Cerebellar cortex (tissue), 1 donor: ENCODE results near the gene HOXA10.
A peak's percentile ranks its signal among the peaks of the same experiment; 100 is the strongest.

ENCODE experiments used
- DNase-seq: peaks from one replicate; pipeline ENCODE4 v3.0.0-alpha.2; 2015; ENCODE audit warnings: low spot score

The HOXA10 gene

GRCh38 chr7:27203365-27203953 is 29.3 kb upstream of the HOXA10 start:
- no peak for DNase-seq

- no peak for DNase-seq
Measured at GRCh38 chr7:27202862-27203134, 28.7 kb upstream of the HOXA10 start.

GRCh38 chr7:27202018-27202861 is 28.1 kb upstream of the HOXA10 start:
- DNase-seq: no peak

DNA sequence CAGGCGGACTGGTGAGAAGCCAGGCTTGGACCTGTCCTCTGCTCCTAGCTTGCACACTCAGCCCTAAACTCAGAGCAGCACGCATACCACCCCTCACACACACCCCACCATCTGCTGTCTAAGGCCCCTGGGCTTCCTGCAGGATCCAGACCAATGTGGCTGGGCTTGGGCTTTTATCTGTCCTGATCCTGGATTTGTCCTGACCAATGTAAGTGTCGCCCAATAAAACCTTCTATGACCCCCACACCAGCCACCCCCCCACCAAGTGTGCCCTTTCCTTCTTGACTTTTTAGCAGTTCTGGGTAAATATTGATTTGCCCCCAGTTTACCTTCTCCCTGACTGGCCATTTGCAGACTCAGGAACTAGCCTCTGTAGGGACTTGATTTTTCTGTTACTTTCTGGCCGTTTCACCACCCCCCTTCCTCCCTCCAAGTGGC is 27.5 kb upstream of the HOXA10 start:
- DNase-seq: no peak

DNA sequence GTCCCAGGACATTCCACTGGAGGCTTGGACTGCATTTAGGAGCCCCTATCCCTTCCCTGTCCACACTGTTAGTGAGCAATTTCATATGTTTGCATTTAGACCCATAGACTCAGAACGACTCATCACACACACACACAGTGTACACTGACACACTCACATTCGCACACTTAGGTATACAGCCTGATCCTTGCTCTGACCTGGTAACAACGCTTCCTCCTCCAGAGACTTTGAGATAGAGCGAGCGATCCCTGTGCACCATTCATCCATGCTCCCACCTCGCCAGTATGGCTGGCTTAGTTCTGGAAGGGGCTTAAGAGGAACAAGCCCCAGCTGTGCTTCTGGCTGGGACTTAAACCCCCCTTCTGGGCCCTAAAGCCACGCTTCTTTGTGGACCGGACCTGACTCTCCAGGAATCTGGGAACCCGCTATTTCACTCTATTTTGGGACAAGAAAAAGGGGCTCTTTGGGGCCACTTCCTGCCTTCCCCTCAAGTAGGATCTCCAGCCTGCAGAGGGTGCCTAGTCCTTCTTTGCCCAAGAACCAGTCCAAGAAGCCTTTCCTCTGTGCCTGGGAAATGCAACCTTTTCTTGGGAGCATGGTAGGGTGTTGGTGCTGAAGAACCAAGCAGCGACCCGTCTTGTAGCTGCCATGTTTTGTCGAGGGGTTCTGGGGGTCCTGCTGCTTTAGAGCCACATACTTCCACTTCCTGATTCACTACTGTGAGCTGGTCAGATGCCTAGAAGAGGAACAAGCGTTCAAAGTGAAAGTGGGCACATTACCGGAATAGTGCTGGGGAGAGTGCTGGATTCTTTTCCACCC is 26.9 kb upstream of the HOXA10 start:
- no peak for DNase-seq

DNA sequence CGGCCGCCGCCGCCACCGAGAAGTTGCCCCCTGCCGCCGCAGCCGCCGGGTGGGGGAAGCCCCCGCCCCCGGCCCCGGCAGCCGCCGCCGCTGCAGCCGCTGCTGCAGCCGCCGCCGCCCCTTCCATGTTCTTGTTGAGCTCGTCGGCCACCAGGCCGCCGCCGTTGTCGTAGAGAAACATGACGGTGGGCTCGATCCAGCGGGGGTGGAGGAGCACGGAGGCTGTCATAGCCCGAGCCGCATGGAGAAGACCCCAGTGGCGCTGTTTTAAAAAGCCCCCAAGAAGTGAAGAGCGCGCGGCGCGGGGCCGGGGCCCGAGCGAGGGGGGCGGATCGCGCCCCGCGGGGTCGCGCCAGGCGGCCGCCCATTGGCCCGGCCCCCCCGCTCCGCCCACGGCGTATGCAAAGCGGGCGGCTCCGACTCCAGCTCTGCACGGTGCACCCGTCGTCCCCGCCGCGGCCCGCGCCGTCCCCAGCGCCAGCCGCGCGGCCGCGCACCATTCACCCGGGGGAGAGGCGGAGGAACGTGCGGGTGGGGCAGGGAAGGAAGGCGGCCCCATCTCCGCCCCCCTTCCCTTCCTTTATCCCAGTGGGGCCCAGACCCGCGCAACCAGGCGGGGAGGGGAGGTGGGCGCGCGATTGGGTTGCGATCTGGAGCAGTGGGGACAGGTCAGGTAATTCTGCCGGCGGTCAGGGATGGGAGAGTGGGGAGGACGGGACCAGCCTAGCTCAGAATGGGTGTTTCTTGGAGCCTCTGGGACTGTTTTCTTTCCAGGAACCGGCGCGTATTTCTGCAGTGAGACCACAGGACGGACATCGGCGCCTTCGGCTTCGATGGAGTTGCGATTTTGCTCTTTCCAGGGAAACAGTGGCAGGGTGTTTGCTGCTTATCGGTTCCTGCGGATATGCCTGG is 26.0 kb upstream of the HOXA10 start, which contains the start of gene HOXA13:
TSS of gene HOXA13 (minus strand) at position 243 of the 912 bp plus-strand sequence. CDS start at position 229, 14 bp downstream.
- DNase-seq: no peak

GRCh38 chr7:27198871-27199801 is 25.0 kb upstream of the HOXA10 start:
- no peak for DNase-seq

DNA sequence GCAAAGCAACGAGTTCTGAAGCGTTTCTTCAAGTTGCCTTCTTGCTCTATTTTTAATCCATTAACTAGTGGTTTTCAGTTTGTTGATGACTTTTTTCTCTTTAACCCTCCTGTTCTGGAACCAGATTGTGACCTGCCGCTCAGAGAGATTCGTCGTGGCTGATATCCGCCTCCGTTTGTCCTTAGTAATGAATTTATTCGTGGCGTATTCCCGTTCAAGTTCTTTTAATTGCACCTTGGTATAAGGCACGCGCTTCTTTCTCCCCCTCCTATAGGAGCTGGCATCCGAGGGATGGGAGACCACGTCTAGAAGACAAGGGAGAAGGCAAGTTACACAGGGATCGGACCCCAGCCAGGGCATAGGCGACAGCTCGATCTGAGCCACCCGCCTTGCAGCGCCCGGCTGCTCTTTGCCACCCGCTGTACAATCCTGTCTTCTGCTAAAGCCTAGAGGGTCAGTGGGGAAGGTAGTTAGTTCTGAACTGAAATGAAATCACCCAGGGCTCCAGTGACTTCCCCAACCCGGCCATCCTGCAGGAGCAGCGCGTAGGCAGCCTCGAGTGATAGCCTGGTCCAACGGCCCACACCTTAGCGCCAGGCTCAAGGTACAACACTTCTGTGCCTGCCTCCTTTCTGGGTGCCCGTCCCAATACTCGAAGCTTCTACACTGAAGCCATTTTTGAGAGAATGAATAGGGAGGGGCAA is 24.2 kb upstream of the HOXA10 start:
- no peak for DNase-seq

- no peak for DNase-seq
Measured at GRCh38 chr7:27197137-27198042, 23.3 kb upstream of the HOXA10 start.

GRCh38 chr7:27196287-27196767 is 22.2 kb upstream of the HOXA10 start:
- peak; percentile 65 for DNase-seq

- DNase-seq: no peak
Measured at GRCh38 chr7:27194686-27195379, 20.7 kb upstream of the HOXA10 start.

DNA sequence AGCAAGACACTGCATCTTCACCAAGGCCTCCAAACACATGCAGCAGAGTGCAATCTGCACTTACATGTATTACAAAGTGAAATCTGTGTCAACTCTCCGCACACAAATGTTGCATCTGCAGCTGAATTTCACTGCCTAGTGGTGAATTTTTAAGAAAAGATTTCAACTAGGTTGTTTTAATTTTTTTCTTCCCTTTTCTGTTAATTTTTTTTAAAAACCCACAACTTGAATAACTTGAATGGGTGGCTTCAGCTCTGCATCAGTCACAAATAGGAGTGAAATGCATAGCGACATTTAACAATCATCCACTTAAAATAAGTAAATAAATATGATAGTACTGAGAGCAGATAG is 19.9 kb upstream of the HOXA10 start:
- no peak for DNase-seq

DNA sequence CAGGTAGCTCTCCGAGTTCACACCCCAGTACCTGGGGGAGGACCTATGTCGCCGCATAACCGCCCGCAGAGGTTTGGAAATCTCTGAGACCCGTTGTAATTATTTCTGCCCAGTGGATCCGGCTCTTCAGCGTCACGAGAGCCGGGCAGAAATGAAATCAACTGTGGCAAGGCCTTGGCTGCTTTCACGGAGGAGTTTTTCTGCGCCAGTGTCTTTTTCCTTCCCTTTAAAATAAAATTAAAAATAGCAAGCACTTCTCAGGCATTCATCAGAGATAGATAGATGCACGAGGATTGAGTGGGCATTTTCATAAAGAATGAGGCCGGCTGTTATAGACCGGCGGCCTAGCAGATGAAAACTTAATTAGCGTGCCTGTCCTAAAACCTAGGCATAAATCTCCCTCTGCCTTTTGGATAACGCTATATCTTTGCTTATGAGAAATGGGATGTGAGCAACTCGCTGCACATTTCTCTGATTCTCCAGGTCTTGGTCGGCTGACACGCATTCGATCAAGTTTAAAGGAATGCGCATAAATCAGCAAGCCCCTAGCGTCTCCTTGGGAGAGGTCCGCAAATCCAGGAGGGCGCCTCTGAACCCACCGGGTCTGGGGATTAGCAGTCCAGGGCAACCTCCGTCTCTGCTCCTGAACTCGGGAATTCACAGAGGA is 19.3 kb upstream of the HOXA10 start:
- DNase-seq: no peak

DNA sequence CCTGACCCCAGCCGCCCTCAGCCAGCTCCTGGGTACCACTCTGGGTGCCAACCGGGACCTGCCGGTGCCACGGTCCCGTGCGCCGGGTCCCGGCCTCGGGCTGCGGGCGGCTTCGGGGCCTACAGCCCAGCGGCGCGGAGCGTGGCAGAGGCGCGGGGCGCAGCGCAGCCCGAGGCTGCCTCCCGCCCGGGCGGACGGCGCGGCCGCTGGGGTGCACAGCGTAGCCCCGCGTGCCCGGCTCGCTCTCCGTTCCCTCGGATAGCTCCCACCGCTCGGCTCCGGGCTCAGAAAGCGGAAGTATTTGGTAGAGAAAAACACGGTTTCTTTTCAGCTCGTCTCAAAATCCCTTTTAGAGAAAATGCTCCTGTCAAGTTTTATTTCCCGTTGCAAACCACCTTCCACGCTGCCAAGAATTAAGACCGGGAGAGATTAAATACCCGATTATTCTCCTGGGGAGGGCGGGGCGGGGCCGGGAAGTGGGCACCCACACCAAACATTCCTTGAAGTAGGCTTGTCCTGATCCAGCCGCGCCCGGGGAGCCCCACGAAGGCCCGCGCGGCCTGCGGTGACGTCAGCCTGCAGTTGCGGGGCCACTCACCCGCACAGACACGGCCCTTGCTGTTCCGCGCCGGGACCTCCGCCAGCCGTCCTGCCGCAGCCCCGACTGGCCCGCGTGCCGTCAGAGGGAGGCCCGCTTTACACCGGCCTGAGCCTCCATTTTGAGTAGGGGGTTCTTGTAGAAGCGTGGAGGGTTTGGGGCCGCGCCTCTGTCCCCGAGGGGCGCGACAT is 18.6 kb upstream of the HOXA10 start:
- no peak for DNase-seq

DNA sequence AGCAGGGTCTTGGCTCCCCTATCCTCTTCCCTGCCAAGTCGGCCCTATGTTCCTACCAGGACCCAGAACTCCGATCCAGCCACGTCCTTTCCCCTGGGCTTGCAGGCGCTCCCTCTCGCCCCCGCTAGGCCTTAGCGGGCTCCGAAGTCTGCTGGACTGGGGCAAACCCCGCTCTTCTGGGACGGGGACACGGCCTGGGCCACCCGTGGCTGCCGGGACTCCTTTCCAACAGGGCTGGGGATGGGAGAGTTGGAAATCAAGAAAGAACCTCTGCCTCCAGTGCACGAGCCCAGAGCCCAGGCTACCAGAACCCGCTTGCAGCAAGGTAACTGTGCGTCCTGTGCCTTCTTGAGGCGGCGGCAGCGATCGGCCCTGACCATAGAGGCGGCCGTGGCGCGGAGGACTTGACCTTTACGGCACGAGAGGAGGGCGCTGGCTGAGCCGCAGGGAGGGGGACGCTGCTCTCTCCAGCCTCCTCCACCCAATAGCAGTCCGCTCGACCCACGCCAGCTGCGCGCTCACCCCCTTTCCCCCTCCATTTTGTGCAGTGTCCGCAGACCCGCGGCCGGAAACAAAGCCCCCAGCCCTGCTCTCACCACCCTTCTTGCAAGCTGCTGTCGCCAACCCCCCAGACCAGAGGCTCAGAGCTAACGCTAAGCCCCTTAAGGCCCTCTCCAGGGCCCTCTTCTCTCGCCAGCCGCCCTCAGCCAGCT is 17.9 kb upstream of the HOXA10 start:
- DNase-seq: no peak

GRCh38 chr7:27191161-27191731 is 17.1 kb upstream of the HOXA10 start:
- no peak for DNase-seq
